GM18858 (cell line): ENCODE results near the gene PKP3.
A peak's percentile ranks its signal among the peaks of the same experiment; 100 is the strongest.

Source experiments
- ATAC-seq: cut with Tn5 transposase; IDR thresholded peaks from one replicate; pipeline ENCODE4 v1.9.1; 2021; ENCODE audit not compliant: unreplicated experiment

Gene PKP3

DNA sequence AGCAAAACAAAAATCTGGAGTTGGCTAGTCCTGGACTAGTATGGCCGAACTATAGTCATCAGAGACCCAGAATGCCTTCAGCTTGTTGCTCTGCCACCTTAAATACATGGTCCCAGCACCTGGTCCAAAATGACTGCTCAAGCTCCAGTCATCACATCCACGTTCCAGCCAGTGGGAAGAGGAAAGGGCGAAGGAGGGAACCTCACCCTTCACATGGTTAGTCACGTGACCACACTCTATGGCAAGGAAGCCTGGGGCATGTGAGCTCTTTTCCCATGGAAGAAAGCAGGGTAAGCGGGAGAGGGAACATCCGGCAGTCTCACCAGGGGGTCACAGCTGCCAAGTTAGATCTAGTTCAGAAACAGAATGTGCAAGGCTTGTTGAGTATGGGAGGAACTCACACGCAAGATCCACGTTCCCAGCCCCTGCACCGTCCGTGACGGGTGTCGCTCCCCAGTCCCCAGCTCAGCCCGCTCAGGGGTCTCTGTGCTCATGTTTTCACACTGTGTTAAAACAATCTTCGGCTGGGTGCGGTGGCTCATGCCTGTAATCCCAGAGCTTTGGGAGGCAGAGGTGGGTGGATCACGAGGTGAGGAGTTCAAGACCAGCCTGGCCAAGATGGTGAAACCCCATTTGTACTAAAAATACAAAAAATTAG lies 49.7 kb downstream of the PKP3 start:
- ATAC-seq = no peak

DNA sequence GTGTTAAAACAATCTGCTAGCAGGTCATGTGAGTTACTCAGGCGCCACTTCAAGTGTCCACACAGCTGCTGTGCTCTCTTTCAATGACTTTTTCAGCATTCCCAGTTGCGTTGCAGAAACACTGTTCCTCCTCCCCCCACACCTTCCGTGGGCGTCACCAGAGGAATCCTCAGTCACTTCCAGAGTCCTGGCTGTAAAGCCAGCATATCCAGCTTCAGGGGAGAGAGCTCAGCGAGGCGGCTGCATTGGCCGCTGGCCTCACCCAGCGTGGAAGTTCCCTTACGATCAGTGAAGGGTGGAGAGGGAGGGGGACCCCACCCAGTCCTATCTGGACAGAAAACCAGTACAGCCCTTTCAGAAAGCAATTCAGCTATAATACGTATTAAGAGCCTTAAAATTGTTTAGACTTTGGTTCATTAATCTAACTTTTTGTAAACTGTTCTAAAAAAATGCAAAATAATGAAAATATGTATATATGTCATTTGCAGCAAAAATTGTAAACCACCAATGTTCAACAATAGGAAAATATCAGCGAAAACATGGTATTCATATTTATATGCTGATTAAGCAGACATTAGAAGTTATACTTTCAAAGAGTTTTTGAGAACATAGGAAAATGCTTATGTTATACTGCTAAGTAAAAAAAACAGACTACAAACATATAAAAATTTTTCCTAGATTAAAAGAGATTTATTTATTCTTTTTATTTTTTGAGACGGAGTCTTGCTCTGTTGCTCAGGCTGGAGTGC lies 50.6 kb downstream of the PKP3 start:
- no peak for ATAC-seq

DNA sequence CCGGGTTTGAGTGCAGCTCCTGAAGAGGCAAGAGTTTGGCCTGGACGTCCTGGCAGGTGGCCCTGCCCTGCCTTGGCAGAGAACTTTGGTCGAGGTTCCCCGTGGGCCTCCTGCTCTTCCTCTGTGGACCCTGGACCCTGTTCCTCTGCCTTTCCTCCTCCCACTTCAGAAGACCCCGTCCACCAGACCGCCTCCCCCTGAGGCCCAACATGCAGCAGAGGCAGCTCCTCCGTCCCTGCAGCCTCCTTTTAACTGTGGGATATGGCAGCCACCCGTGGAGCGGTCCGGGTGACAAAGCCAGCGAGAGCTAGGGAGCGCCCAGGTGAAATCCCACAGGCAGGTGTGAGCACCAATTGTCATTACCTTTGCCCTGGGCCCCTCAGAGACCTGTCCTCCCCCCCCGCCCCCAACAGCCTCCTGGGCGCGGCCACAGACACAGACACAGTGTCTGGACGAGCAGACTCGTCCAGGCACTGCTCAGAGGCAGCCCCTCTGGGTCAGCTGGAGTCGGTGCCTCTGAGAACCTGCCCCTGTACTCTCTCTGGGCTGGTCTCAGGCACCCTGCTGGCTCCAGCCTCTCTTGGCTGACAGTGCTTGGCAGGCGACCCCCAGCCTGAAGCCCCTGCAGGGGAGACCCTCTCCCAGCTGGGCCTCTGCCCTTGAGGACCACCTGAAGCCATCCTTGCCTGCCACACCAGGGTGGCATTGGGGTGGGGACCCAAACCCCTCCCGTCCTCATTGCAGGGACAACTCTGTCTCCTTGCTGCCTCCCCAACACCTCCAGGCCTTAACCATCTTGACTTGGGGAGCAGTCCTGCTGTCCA lies 52.0 kb downstream of the PKP3 start:
- no peak for ATAC-seq

DNA sequence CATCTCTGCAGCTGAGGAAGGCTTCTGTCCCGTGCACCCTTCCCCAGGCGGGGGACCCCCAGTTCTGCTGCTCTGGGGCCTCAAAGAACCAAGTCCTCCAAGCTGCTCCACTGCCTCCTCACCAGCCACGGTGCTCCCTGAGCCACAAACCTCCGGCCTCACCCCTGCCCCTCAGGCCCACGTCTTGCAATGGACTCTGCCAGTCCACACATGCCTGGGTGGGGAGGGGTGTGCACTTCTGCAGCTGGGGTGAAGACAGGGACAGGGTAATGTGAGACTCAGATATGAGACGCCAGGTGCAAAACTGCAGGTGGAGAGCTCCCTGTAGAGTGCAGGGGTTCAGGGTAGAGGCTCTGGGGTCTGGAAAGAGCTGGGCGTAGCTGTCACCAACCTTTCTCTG lies 52.9 kb downstream of the PKP3 start:
- ATAC-seq = no peak

DNA sequence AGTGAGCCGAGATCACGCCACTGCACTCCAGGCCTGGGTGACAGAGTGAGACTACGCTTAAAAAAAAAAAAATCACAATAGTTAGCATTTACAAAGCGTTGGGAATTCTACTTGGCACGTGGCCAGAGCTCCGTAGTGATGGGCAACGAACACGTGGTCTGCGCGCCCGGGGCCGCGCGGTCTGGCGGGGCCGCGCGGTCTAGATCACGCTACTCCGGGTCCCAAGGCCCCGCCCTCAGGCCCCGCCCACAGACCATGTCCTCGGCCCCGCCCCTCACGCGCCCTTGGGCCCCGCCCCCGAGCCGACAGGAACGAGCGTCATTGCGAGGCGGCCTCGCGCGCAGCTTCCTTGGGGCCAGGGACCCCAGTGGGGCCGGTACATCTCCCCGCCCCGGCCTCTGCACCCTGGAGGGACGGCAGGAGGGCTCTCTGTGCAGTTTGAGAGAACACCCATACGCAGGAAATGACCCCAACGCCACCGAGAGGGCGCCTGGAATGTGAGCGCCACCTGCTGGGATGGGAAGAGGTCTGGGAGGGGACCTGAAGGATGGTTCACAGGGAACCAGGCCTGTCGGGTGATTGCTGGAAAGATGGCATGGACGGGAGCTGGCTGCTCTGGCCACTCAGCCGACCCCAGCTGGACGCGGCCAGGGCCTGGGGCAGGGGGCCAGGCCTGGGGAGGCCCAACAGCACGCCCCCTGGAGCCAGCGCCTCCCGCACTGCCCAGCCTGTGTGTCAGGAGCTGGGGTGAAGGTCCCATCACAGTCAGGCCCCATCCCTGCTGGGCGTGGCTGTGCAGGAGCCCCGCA lies 54.1 kb downstream of the PKP3 start:
- peak; percentile 26 for ATAC-seq

DNA sequence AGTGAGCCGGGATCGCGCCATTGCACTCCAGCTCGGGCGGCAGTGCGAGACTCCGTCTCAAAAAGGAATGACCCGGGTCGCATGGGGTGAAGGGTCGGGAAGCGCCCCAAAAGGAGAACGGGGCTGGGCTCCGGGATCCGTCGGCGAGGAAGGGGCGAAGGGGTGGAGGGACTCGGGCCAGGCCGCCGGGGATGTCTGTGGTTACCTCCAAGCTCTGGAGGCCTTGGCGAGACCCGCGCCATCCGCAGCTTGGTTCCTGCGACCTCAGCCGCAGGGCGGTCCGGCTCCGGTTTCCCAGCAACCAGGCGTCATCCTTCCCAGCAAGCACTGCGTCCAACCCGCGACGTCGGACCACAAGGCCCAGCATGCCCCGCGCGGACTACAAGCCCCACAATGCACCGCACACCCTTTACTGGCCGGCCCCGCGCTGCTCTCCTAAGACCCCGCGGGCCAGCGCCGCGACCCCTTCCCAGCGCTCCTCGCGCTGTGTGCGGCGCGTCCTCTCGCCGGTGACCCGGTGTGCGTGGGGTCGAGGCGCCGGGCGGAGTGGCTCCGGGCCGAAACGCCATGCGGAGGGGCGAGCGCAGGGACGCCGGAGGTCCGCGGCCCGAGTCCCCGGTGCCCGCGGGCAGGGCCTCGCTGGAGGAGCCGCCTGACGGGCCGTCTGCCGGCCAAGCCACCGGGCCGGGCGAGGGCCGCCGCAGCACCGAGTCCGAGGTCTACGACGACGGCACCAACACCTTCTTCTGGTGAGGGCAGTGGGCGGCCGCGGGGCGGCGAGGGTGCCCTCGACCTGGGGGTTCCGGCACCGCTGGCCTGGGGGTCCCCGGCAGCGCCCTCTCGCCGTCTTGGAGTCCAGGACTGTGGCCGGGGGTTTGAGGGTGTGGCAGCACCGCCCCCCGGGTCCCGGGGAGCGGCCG lies 56.1 kb downstream of the PKP3 start, which contains the start of gene PTDSS2:
TSS of gene PTDSS2 (plus strand) at position 391 of the 920 bp plus-strand sequence. CDS start at position 568, 177 bp downstream.
- ATAC-seq = peak; percentile 61

DNA sequence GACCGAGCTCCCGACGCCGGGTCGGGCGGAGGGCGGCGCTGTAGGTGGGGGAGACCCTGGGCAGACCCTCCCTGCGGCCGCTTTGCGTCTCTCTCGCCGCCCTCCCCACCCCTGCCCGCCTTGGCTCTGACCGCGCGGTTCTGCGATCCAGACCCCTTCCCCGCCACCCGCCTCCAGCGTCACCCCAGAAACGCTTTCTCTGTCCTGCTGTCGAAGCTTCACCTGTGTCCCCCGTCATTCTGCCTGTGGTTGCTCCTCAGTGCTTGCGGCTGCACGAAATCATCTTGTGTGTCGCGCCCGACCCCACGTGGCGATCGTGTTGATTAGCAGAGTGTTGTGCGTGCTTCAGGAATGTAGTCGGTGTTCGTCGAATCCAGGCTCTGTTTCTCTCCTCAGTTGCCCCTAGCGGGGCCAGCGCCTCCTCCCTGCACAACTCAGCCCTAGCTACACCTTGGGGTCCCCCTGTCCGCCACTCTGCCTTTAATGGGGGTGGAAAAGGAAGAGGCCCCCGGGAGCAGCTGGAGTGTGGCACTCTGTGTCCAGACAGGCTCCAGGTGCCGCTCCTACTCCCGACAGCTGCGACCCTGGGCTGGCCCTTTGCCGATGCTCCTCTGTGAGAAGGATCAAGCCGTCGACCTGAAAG lies 56.9 kb downstream of the PKP3 start:
- no peak for ATAC-seq

DNA sequence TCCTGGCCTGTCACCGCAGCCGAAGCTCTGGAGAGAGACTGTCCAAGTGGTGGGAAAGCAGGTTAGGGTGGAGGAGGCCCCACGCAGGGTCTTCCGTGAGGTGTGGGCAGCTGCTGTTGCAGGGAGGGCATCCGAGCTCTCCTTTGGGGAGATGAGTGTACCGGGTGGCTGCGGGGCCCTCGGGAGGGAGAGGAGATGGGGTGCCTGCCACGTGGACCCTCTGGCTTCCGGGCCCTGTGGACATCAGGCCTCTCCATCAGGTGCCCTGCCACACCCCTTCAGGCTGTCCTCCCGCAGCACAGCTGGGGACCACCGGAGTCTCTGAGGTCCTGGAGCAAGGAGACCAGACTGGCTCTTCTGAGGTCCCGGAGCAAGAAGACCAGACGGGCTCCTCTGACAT lies 57.7 kb downstream of the PKP3 start:
- no peak for ATAC-seq

DNA sequence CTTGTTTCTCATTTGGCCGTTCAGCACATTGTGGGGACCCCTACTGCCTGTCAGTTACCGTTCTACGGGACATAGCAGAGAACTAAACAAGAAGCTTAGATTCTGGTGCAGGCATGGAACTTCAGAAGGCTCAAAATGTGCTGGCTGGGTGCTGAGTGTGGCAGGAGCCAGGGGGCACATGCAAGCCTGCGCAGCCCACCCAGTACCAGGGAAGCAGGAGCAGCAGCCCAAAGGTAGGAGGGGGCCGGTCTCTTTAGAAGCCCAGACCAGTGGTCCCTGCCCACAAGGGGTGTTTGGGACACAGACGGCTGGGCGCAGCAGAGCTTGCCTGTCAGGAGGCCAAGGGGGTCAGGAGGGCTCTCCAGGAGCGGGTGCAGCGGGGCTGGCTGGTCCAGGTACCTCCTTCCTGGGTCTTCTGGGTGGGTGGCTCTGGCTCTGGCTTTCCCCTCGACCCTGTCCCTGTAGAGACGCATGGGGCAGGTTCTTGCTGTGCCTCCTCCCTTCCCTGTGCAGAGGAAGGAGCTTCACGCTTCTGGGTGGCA lies 58.3 kb downstream of the PKP3 start:
- no peak for ATAC-seq

DNA sequence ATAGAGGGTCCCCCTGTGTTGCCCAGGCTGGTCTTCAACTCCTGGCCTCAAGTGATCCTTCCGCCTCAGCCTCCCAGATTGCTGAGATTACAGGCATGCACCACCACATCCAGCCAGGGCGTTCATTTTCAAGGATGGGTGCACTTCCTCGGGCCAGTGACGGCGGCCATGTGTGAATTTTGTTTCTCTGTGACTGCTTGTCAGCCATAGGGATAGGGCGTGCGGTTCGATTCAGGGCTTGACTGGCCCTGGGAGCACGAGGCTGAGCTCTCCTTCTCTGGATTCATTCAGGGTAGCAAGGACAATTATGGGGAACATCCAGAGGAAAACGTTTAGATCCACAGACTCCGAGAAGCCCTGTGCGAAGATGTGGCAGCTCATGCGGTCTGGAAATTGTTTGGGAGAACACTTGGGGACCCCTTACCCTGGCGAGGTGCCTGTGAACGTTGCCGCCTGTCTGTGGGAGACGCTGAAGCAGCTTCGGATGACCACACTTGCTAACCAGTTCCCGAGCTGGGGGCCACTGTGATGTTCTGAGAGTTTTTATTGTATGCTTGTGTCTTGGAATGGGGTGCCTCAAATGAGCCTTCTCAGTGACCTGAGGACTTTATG lies 59.0 kb downstream of the PKP3 start:
- ATAC-seq = no peak

DNA sequence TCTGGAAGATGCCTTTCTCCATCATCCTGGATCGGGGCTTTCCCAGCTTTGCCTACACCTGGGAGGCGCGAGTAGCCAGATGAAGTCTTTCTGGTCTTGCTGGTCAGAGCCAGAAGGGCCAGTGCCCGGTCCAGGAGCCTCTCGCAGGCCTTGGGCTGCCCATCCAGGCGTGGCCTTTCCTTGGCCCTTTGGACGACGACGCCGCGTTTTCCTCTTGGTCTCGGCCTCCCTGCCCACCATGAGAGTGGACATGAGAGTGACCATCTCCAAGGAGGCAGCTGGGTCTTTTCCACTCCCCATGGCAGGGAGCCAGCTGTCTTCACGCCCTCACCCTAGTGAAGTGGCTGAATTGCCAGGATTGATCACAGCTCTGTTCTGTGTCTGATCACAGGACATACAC lies 59.6 kb downstream of the PKP3 start:
- no peak for ATAC-seq

DNA sequence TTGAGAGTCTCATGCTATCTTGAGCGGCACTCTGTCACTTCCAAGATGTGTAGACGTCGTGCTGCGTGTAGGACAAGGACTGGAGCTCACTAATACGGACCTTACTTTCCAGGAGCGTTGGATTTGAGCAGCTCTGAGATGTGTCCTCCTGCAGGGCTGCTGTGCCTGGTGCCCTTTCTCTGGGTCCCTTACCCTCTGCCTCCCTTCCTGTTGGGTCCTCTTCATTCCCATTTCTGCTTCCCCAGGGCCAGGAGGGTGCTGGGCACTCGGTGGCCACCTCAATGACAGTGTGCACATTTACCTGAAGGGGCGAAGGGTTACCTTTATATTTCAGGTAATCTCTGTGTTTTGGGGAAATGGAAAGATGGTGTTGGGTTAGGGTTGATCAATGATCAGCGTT lies 60.0 kb downstream of the PKP3 start:
- no peak for ATAC-seq
